GM19395 (cell line): ENCODE measurements around the gene TMEM222.

ENCODE experiments used
- ATAC-seq: cut with Tn5 transposase; IDR thresholded peaks from one replicate; pipeline ENCODE4 v1.9.1; 2021; ENCODE audit warnings: mild to moderate bottlenecking, moderate library complexity; ENCODE audit not compliant: unreplicated experiment

The TMEM222 gene

DNA sequence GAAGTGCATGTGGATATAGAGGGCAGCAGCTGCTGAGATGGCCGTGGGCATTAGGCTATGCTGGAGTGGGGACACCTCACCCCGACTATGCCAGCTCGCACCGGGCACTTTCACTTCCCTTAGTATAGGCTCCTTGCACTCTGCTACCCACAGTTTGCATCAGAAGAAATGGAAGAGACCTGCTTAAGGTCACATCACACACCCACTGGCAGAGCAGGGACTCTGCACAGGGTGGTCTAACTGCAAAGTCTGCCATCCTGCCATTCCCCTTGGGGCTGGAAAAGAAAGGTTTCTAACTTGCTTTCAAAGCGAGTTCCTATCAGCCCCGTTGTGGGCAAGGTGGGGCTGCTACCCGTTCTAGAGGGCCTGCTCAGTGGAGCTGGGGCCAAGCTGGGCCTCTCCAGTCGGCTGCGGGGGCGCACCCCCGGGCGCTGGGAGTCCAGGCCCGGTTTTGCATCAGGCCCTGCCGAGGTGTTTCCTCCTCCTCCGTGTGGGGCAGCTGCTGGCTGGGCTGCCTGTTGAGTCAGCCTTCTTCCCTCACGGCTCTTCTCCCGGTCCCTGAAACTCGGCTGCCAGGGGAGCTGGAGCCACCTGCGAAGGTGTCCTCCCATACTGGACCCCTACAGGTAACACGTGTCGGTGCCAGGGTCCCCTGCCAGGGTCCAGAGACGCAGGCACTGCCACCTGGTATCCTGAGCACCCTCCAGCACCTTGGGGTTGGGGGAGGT is 19.7 kb downstream of the TMEM222 start, which contains the start of gene SYTL1:
Gene SYTL1, plus strand, starts transcription at position 498 of the 728 bp plus-strand sequence. CDS start 3,313 bp downstream, outside the sequence.
- ATAC-seq, result peak; percentile 66

DNA sequence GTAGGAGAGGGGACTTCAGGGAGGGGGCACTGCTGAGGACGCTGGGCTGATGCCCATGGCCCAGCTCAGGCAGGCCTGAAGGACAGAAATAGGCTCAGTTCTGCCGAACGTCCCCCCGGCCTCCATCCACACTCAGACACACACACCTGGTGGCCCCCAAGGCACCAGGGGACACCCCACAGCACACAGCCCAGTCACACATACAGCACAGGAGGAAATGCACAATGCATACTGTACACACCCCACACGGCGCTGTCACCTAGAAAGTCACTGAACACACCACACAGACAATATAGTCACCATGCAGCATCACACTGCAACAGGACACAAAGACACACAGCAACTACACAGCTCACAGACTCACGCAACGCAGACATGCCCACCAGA is 20.4 kb downstream of the TMEM222 start:
- ATAC-seq, result peak; percentile 16

DNA sequence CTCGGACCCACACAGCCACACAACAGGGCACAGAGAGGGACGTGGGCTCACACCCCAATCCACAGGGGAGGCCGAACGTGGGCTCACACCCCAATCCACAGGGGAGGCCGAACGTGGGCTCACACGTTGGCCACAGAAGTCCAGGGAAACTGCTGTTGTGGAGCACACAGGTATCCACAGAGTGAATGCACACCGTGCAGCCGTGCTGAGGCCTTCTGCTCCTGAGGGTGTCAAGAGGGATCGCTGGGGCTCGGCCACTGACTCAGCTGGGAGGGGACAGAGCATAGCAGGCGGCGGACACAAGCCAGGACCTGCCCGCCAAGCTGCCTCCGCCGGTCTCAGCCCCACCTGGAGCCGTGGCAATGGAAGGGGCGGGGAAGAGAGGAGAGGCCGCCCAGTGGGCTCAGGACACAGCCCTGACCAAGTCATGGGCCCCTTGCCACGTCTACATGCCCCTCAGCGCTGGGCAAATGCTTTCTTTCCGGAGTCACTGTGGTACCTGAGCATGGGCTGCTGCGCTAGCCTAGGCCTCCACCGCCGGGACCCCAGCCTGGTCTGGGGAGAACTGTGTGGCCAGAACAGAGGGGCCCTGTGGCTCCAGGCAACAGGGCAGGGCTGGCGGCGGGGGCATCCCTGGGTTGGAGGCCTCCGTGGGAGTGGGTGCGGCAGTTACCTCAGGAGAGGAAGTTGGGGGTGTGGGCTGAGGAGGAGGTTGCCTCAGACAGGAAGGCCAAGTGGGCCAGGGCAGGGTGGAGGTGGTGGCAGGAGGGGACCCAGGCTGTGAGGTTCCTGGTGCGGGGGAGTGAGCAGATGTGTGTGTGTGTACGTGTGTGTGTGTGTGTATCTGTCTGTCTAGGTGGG is 21.0 kb downstream of the TMEM222 start:
- ATAC-seq, result no peak

DNA sequence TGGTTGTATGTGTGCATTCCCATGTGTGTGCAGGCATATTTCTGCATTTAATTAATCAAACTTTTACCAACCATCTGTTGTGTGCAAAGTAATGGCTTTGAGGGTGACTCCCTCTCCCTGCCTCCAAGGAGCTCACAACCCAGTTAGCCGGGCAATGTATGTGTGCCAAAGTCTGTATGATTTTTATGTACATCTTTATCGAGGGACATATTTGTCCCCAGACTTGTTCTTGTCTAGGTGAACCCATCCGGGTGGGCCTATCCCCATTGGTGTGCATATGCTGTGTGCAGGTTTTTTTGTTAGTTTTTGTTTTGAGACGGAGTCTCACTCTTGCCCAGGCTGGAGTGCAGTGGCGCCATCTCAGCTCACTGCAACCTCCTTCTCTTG is 21.7 kb downstream of the TMEM222 start:
- ATAC-seq, result no peak

DNA sequence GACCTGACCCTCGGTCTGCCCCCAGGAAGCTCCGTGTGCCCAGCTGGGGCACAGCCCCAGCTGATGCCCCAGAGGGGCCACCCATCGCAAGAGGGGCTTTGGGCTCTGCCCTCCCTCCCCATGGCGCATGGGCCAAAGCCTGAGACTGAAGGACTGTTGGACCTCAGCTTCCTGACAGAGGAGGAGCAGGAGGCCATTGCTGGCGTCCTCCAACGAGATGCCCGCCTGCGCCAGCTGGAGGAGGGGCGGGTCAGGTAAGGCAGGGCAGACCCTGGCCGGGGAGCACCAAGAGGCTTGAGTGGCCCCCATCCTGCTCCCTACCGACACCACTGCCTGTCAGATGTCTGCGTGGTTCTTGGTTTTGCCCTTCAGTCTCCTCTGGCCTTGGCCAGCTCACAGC is 23.3 kb downstream of the TMEM222 start:
- no peak for ATAC-seq

DNA sequence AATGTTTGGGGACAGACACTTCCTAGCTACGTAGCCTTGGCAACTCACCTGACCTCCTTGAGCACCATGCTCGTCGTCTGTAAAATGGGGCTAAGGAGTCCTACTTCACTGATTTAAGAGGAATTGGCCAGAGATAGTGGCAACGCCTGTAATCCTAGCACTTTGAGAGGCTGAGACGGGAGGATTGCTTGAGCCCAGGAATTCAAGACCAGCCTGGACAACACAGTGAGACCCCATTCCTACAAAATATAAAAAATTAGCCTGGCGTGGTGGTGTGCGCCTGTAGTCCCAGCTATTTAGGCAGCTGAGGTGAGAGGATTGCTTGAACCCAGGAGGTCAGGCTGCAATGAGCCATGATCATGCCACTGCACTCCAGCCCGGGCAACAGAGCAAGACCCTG is 24.4 kb downstream of the TMEM222 start:
- no peak for ATAC-seq

DNA sequence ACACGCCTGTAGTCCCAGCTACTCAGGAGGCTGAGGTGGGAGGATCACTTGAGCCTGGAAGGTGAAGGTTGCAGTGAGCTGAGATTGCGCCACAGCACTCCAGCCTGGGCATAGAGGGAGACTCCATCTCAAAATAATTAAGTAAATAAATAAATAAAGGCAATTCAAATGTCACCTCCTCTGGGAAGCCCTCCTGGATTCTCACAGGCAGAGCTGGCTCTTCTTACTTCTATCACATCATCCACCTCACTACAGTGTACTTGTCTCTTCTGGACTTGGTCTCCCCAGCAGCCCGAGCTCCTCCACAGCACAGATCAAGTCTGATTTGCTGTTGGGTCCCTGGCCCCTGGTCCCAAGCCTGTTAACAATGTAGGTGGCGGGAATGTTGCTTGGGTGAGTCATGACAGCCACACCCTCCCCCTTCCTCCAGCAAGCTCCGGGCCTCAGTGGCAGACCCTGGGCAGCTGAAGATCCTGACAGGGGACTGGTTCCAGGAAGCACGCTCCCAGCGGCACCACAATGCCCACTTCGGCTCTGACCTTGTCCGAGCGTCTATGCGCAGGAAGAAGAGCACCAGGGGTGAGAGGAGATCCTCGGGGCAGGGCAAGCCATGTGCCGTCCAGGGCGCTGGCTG is 25.1 kb downstream of the TMEM222 start:
- no peak for ATAC-seq

DNA sequence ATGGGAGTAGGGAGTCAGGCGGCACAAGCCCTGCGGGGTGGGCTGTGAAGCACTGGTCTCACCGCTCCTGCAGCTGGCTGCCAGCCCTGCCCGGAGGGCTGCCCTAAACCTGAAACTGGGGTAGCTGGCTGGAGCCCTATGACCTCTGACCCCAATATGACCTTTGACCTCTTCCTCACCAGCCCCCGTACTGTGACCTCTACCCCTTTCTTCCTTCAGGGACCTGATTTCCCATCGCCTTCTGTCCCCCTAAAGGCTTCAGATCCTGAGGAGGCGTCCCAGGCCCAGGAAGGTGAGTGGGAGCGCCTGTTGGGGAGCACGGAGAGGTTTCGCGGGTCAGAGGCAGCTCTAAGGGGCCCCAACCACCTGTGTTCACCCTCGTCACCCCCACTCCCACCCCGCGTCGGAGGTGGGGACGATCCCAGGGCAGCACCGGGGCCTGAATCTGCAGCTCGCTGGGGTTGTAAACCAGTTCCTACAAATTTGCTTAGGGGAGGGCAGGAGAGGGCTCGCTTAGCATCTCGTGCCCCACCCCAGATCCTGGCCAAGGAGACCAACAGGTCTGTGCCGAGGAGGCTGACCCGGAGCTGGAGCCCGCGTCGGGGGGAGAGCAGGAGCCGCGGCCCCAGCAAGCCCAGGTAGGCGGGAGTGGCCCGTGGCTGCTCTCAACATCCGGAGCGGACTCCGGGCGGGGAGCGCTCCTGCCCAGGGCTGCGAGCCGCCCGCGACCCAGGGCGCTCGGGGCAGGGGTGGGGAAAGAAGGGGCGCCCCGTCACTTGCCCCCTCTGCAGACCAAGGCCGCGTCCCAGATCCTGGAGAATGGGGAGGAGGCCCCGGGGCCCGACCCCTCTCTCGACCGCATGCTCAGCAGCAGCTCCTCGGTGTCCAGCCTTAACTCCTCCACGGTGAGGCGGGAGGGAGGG is 27.2 kb downstream of the TMEM222 start:
- ATAC-seq, result no peak

DNA sequence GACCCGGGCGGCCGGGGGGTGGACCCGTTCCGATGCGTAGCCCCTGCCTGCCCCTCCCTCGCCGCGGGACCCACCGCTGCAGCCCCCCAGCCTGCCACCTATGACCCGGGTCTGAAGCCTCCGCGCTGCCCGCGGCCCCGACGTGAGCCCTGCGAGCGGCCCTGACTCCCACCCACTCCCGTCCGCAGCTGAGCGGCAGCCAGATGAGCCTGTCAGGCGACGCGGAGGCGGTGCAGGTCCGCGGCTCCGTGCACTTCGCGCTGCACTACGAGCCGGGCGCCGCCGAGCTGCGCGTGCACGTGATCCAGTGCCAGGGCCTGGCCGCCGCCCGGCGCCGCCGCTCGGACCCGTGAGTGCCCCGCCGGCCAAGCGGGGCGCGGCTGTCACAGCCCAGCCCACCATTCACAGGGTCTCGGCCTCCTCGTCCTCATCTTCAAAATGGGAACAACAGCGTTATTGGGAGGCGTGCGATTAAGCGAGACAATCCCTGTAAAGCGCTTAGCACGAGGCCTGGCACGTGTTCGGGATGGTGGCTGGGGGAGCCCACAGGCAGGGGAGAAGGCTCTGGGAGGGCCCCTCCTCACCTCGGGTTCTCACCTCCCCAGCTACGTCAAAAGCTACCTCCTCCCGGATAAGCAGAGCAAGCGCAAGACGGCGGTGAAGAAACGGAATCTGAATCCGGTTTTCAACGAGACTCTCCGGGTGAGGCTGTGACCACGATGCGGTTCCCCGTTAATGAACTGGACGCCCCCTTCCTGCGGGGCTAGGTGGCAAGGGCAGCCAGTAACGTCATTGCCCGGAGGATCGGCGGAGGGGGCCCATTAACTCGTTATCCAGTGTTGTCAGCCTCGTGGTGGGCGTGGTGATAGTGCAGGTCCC is 28.1 kb downstream of the TMEM222 start:
- ATAC-seq, result no peak

DNA sequence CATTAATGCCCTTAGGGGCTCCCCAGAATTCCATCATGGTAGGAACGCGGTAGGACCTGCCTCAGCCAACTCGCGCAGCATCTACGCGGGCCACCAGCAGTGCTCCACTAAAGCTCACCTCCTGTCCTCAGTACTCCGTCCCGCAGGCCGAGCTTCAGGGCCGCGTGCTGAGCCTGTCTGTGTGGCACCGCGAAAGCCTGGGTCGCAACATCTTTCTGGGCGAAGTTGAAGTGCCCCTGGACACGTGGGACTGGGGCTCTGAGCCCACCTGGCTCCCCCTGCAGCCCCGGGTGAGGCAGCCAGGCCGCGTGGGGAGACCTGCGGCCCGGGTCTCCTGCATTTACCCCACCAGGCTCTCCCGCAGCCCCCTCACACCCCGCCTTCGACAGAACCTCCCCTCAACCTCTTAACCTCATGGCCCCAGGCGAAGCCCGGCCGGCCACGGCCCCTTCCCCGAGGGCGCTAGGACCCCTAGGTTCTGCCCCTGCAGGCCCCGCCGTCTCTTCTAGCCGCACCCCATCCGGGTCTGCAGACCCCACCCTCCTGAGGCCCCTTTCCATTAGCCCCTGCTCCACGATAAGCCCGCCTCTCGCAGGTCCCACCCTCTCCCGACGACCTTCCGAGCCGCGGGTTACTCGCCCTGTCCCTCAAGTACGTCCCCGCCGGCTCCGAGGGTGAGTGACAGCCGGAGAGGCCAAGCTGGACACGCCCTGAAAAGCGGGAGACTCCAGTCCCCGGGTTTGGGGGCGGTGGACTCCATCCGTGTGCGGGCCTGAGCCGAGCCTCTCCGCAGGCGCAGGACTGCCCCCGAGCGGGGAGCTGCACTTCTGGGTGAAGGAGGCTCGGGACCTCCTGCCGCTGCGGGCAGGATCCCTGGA is 28.9 kb downstream of the TMEM222 start:
- no peak for ATAC-seq

DNA sequence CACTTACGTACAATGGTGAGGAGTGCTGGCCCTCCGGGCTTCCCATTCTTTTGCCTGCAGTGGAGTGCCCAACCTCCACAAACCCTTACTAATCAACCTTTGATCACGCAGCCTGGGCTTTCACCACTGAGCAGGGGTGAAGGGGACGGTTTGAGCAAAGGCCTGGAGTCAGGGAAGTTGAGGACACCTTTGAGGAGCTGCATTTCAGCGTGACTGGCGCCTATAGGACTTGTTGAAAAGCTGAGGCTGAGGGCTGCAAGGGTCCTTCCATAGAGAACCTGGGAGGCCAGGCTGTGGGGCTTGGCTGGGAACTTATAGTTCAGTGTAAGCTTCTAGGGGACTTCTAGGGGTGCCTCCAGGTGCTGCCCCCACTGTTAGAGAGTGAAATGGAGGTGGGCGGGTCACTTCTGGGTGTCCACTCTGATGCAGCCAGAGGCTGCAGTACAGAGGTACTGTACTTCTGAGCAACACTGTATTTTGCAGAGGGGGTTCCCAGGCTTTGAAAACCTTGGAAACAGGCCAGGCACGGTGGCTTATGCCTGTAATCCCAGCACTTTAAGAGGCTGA is 29.7 kb downstream of the TMEM222 start:
- ATAC-seq, result no peak

DNA sequence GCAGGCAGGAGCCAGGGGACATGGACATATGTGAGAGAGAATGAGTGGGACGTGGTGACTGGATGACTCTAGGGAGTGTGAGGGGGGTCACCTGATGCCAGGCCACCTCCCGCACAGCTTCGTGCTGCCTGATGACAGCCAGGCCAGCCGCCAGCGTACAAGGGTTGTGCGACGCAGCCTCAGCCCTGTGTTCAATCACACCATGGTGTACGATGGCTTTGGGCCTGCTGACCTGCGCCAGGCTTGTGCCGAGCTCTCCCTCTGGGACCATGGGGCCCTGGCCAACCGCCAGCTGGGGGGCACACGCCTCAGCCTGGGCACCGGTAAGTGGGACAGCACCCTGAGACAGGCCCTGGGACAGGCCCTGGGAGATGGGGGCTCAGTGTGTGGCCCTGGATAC is 31.2 kb downstream of the TMEM222 start:
- no peak for ATAC-seq

DNA sequence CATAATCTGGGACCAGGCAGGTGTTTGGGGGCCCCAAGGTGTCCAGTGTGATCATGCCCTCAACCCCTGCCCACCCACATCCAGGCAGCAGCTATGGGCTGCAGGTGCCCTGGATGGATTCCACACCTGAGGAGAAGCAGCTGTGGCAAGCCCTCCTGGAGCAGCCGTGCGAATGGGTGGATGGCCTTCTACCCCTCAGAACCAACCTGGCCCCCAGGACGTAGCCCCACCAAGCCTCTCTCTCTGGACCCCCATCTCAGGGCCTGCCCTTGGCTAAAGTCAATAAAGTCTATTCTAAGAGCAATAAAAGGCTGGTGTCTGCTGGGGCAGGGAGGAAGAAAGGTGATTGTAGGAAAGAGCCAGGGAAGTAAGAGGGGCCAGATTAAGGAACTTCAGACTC is 31.7 kb downstream of the TMEM222 start:
- ATAC-seq, result no peak

DNA sequence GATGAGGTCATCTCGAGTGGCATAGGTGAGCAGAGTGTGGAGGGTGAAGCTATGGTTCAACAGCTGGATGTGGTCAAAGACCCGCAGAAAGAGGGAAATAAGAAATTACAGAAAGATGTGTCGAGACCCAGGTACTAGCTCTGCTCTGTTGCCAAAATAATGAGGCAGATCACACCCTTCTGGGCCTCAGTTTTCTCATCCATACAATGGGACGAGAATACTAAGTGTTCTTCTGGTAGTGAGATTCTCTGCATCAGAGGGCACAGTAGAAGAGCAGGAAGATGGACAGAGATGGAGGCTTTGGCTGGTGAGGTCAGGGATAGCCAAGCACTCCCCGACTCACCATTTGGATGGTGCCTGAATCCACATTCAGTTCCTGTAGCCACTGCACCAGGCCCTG is 33.7 kb downstream of the TMEM222 start:
- no peak for ATAC-seq

DNA sequence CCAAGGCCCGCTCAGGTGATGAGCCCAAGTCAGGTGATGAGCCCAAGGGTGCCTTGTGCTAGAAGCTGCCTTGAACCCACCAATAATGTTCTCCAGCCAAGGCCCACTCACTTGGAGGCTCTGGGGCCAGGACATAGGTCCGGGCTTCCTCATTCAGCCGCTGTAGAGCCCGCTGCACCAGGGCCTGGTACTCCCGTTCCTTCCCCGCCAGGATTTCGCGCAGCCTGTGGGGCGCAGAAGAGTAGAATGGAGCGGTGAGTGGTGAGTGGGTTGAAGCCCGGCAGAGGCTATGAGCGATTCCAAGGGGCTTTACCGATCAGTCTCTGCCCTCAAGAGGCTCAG is 34.3 kb downstream of the TMEM222 start:
- no peak for ATAC-seq

DNA sequence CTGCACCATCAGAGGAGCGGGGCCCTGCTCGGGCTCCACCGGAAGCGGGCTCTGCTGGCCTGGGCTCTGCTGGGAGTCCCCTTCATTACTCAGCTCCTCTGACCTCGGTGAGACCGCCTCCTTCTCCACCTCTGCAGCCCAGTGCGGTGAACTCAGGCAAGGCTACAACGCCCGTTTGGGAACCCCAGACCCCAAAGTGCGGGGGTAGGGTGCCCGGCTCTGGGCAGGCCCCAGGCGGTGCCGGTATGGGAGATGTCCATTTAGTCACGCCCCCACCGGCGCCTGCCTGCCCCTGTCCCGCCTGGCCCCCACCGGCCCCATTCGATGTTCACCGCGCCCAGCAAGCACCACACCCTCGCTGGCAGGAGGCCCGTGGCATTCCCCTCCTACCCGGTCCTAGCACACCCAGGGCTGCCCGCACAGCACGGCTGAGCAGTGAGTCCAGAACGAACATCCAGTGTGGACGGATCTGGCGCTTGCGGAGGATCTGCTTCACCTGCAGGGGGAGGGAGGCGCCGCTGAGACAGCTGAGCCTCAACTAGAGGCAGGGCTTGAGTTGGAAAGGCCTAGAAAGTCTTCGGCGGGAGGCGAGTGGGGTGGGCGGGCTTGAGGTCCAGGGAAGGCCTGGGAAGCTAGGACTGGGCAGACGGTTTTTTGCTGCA is 34.8 kb downstream of the TMEM222 start:
- ATAC-seq, result no peak

DNA sequence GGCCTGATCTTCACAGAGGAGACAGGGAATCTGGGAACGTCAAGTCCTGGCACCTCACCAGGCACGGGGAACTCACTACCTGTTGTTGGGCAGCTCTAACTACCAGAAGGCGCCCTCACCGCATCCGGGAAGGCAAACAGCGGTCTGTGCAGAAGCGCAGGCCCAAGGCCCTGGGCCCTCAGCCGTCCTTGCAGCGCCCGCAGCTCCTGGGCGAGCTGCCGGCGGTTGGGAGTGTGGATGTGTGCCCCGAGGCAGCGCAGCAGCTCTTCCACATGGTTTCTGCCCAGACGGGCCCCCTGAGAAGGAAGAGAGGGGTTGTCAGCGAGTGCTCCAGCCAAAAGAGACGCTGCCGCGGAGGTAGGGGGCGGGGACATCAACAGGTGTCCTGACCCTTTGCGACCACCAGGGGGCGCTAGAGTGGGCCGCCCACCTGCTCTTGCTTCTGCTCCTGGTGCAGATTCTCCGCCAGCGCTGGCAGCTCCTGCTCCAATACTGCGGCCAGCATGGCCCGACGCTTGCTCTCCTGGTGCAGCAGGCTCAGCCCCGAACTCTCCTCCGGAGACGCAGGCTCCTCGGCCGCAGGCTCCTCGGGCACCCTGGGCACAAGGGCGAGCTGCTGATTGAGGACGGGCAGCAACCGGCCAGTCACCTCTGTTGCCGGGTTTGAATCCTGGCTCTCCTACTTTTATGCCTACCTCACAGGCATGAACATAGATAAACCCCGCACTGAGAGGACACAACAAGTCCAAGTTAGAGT is 35.5 kb downstream of the TMEM222 start:
- no peak for ATAC-seq
